GM21529 (cell line): ENCODE data around the gene IRF2BP1.
"Not testable (repeated sequence)": the region's sequence is repeated elsewhere in the genome, so short reads cannot be mapped to it uniquely, and the experiment has no call there.

Experiments
- ATAC-seq: cut with Tn5 transposase; IDR thresholded peaks from one replicate; pipeline ENCODE4 v1.9.1; 2021; ENCODE audit not compliant: unreplicated experiment

Gene IRF2BP1

GRCh38 chr19:45902651-45903625 is 17.0 kb upstream of the IRF2BP1 start:
- peak; percentile 77 for ATAC-seq

- no peak for ATAC-seq
These were observed 16.1 kb upstream of the IRF2BP1 start, which contains the start of gene MYPOP for GRCh38 chr19:45901912-45902650. Gene MYPOP (minus strand): TSS chr19:45902613. CDS start chr19:45901773, 840 bp downstream.

- no peak for ATAC-seq
These were observed 15.5 kb upstream of the IRF2BP1 start for GRCh38 chr19:45901432-45901911.

GRCh38 chr19:45900738-45901431 is 14.9 kb upstream of the IRF2BP1 start:
- ATAC-seq, result no peak

GRCh38 chr19:45899919-45900589 is 14.1 kb upstream of the IRF2BP1 start:
- no peak for ATAC-seq

- ATAC-seq, result no peak
These were observed 13.3 kb upstream of the IRF2BP1 start for GRCh38 chr19:45899253-45899652.

- ATAC-seq, result no peak
These were observed 11.4 kb upstream of the IRF2BP1 start for GRCh38 chr19:45897261-45897812.

- not testable (repeated sequence) for ATAC-seq
These were observed 10.2 kb upstream of the IRF2BP1 start for GRCh38 chr19:45895983-45896599.

- ATAC-seq, result no peak
These were observed 9.6 kb upstream of the IRF2BP1 start for GRCh38 chr19:45895519-45895972.

GRCh38 chr19:45890877-45891276 is 4.9 kb upstream of the IRF2BP1 start:
- no peak for ATAC-seq

GRCh38 chr19:45889210-45889885 is 3.4 kb upstream of the IRF2BP1 start:
- no peak for ATAC-seq

GRCh38 chr19:45887200-45887710 is 1.3 kb upstream of the IRF2BP1 start:
- ATAC-seq, result no peak

GRCh38 chr19:45886427-45887199 is 672 bp upstream of the IRF2BP1 start:
- ATAC-seq, result peak; percentile 52

GRCh38 chr19:45884682-45885555 is 1.0 kb downstream of the IRF2BP1 start:
- ATAC-seq, result peak; percentile 3

GRCh38 chr19:45883881-45884681 is 1.9 kb downstream of the IRF2BP1 start:
- ATAC-seq, result no peak

GRCh38 chr19:45883586-45883880 is 2.4 kb downstream of the IRF2BP1 start:
- no peak for ATAC-seq
